HCT116 (cell line): ENCODE measurements around the gene ST3GAL2. TPM values are rescaled to one million over a fixed set of nuclear protein-coding genes. Genes with fewer than 3 reads are reported as not detected.

ENCODE experiments used
- ATAC-seq: fragments of 200-7000 bp; cut with Tn5 transposase; 2 replicates; pipeline ENCODE4 v1.9.1; 2020; ENCODE audit warnings: mild to moderate bottlenecking, moderate library complexity
- BruUV-seq: library from RNA; stranded (reverse); fragments of 400-500 nt; replicated peaks from 2 replicates; lab custom pipeline; 2021; lab: Mats Ljungman, UMichigan
- CTCF ChIA-PET: fragments of 300-600 bp; sonication (Branson Sonifier 250); formaldehyde crosslinking; loops from one replicate; lab custom pipeline; 2021; ENCODE audit warnings: antibody characterized with exemption; lab: Charles Lee
- POLR2A ChIA-PET: fragments of 300-600, 350-600 bp; sonication (Branson Sonifier 250); formaldehyde crosslinking; loops from one replicate; lab custom pipeline; 2021; ENCODE audit warnings: antibody characterized with exemption; lab: Charles Lee
- RAD21 ChIA-PET, 2 experiments: fragments of 300-600 bp; sonication (Branson Sonifier 250); formaldehyde crosslinking; loops; one replicate each; lab custom pipeline; 2023; ENCODE audit warnings: low total read pairs in 2 of 2; ENCODE audit not compliant: uncharacterized antibody in 2 of 2, unreplicated experiment in 2 of 2, low non-redundant PET in 1 of 2; lab: Charles Lee
- DNase-seq: peaks from one replicate; pipeline ENCODE4 v3.0.0-alpha.2; 2010; ENCODE audit warnings: low read depth, low spot score
- H2AFZ ChIP-seq: fragments of 200-600 bp; shearing (Covaris generic), sonication (generic); 2 replicates; pipeline ENCODE4 v1.6.1; 2017; ENCODE audit warnings: low read depth, mixed run types, mixed read lengths, antibody characterized with exemption, low read length; ENCODE audit not compliant: poor library complexity, severe bottlenecking
- H3K27ac ChIP-seq: 2 replicates; pipeline ENCODE4 v1.5.1; 2012; ENCODE audit warnings: low read depth, low read length
- H3K27me3 ChIP-seq: fragments of 200-600 bp; sonication (generic); 2 replicates; pipeline ENCODE4 v1.6.1; 2016; ENCODE audit warnings: mixed run types, low read length, mixed read lengths; ENCODE audit not compliant: insufficient read depth
- H3K36me3 ChIP-seq, 2 experiments: fragments of 200-500 bp in 1 of 2; fragments of 200-600 bp in 1 of 2; sonication (Bioruptor generic) in 1 of 2; sonication (generic) in 1 of 2; 2 replicates each; pipeline versions ENCODE4 v1.5.1 to v1.6.1; 2014 to 2016; ENCODE audit warnings: low read length in 2 of 2, inconsistent platforms in 1 of 2, mixed read lengths in 1 of 2, mixed run types in 1 of 2; ENCODE audit not compliant: insufficient read depth in 2 of 2, control insufficient read depth in 1 of 2
- H3K4me1 ChIP-seq, 2 experiments: fragments of 200-600 bp in 1 of 2; sonication (generic) in 1 of 2; 2 replicates each; pipeline versions ENCODE4 v1.5.1 to v1.6.1; 2012 to 2017; ENCODE audit warnings: low read length in 2 of 2, inconsistent platforms in 1 of 2, mild to moderate bottlenecking in 1 of 2, mixed read lengths in 1 of 2, mixed run types in 1 of 2, moderate library complexity in 1 of 2; ENCODE audit not compliant: insufficient read depth in 2 of 2, control insufficient read depth in 1 of 2
- H3K4me2 ChIP-seq: fragments of 200-600 bp; sonication (generic); 2 replicates; pipeline ENCODE4 v1.6.1; 2017; ENCODE audit warnings: mixed run types, low read length, mixed read lengths
- H3K4me3 ChIP-seq, 2 experiments: fragments of 200-600 bp in 1 of 2; sonication (generic) in 1 of 2; replicated peaks in 1 of 2; 2 replicates each; pipeline ENCODE4 v1.5.1; 2011 to 2016; ENCODE audit warnings: low read length in 2 of 2, control low read depth in 1 of 2, low read depth in 1 of 2, mild to moderate bottlenecking in 1 of 2, mixed read lengths in 1 of 2, mixed run types in 1 of 2
- H3K79me2 ChIP-seq: fragments of 200-600 bp; sonication (generic); 2 replicates; pipeline ENCODE4 v1.6.1; 2017; ENCODE audit warnings: mild to moderate bottlenecking, mixed run types, low read length, moderate library complexity, mixed read lengths; ENCODE audit not compliant: insufficient read depth
- H3K9ac ChIP-seq: fragments of 200-600 bp; sonication (generic); 2 replicates; pipeline ENCODE4 v1.6.1; 2016; ENCODE audit warnings: low read length, mixed read lengths
- H3K9me2 ChIP-seq: fragments of 200-600 bp; sonication (generic), shearing (Covaris generic); 2 replicates; pipeline ENCODE4 v1.6.1; 2017; ENCODE audit warnings: mixed run types, mild to moderate bottlenecking, moderate library complexity; ENCODE audit not compliant: insufficient read depth
- H3K9me3 ChIP-seq, 2 experiments: fragments of 200-500 bp in 1 of 2; fragments of 200-600 bp in 1 of 2; sonication (Bioruptor generic) in 1 of 2; sonication (generic) in 1 of 2; 2 replicates each; pipeline ENCODE4 v1.6.1; 2014 to 2017; ENCODE audit warnings: low read length in 2 of 2, mixed read lengths in 2 of 2, inconsistent platforms in 1 of 2, low read depth in 1 of 2, mild to moderate bottlenecking in 1 of 2, mixed run types in 1 of 2, moderate library complexity in 1 of 2; ENCODE audit not compliant: control insufficient read depth in 1 of 2, insufficient read depth in 1 of 2
- H4K20me1 ChIP-seq: fragments of 200-600 bp; sonication (generic), shearing (Covaris generic); 2 replicates; pipeline ENCODE4 v1.6.1; 2017; ENCODE audit warnings: mixed run types, mild to moderate bottlenecking, moderate library complexity; ENCODE audit not compliant: insufficient read depth
- EZH2 ChIP-seq: fragments of 200-600 bp; sonication (generic); IDR thresholded peaks from 2 replicates; pipeline ENCODE4 v1.6.1; 2017; ENCODE audit warnings: antibody characterized with exemption, mixed run types
- JUND ChIP-seq: IDR thresholded peaks from 2 replicates; pipeline ENCODE4 v1.6.1; 2012
- POLR2A ChIP-seq: IDR thresholded peaks from 2 replicates; pipeline ENCODE4 v1.7.0; 2011; ENCODE audit warnings: borderline replicate concordance; ENCODE audit not compliant: insufficient read depth, insufficient read length; ENCODE audit errors: extremely low read depth
- RAD21 ChIP-seq: IDR thresholded peaks from 2 replicates; pipeline ENCODE4 v1.6.1; 2012; ENCODE audit warnings: low read depth, mild to moderate bottlenecking
- SIN3A ChIP-seq: IDR thresholded peaks from 2 replicates; pipeline ENCODE4 v1.6.1; 2012; ENCODE audit warnings: low read depth
- TCF7L2 ChIP-seq: IDR thresholded peaks from 2 replicates; pipeline ENCODE4 v1.7.0; 2011; ENCODE audit warnings: borderline replicate concordance, inconsistent platforms; ENCODE audit not compliant: insufficient read depth, insufficient read length; ENCODE audit errors: extremely low read depth
- intact Hi-C: fragments of 100-400 bp; cut with micrococcal nuclease; formaldehyde crosslinking; loops from 2 replicates; pipeline ENCODE4 v1.10.0; 2022
- total RNA-seq: library from RNA; stranded (reverse); gene quantifications from one replicate; pipeline ENCODE4 v1.2.1, GENCODE V29; 2021; ENCODE audit not compliant: unreplicated experiment
- TF ChIP-seq, protein P1 (sequence below): IDR thresholded peaks from 2 replicates; pipeline ENCODE4 v1.6.1; 2012; ENCODE audit warnings: low read depth
- TF ChIP-seq, protein P2 (sequence below): IDR thresholded peaks from 2 replicates; pipeline ENCODE4 v1.6.1; 2011; ENCODE audit warnings: mild to moderate bottlenecking, low read length, moderate library complexity; ENCODE audit not compliant: insufficient replicate concordance; ENCODE audit errors: extremely low read depth

Gene ST3GAL2
- total RNA-seq, 1 experiment from 2014 or later = 9.5 TPM

DNA sequence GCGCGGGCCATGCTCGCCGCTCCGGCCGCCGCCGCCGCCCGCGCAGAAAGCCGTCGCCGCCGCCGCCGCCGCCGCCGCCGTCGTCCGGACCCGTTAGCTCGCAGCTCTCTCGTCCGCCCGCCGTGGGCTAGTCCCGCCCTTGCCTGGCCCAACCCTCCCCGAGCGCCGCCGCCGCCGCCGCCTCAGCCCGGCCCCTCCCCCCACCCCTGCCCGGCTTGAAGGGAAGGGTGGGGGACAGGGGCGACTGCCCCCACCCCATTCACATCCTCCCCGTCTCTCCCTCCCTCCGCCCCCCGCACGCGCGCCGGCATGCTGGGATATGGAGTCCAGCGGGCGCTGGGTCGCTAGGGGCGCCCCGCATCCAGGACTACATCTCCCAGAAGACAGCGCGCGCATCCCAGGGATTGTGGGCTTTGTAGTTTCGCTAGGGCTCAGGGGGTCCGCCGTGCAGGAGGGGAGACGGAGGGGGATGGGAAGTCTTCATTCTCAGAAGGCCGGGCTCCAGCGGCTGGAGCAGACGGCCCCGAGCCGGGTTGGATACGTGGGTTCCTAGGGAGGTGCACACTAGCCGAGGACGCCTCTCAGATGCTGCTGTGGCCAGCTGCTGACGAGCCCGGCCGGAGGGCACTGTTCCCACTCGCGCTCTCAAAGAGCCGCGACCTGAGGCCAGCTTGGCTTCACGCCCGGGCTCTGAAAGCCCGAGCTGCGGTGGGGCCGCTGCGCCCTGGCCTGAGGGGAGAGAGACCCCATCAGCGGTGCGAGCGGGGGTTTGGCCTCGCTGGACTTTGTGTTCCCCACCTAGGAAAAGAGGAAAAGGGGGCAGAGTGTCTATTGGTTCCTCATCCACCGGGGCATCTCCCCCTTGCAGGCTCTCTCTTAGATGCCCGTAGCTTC, at the start of gene ST3GAL2 (continued):
- no peak for TF ChIP-seq RAD21
- TF ChIP-seq, protein P1, sequence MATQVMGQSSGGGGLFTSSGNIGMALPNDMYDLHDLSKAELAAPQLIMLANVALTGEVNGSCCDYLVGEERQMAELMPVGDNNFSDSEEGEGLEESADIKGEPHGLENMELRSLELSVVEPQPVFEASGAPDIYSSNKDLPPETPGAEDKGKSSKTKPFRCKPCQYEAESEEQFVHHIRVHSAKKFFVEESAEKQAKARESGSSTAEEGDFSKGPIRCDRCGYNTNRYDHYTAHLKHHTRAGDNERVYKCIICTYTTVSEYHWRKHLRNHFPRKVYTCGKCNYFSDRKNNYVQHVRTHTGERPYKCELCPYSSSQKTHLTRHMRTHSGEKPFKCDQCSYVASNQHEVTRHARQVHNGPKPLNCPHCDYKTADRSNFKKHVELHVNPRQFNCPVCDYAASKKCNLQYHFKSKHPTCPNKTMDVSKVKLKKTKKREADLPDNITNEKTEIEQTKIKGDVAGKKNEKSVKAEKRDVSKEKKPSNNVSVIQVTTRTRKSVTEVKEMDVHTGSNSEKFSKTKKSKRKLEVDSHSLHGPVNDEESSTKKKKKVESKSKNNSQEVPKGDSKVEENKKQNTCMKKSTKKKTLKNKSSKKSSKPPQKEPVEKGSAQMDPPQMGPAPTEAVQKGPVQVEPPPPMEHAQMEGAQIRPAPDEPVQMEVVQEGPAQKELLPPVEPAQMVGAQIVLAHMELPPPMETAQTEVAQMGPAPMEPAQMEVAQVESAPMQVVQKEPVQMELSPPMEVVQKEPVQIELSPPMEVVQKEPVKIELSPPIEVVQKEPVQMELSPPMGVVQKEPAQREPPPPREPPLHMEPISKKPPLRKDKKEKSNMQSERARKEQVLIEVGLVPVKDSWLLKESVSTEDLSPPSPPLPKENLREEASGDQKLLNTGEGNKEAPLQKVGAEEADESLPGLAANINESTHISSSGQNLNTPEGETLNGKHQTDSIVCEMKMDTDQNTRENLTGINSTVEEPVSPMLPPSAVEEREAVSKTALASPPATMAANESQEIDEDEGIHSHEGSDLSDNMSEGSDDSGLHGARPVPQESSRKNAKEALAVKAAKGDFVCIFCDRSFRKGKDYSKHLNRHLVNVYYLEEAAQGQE = no peak
- TF ChIP-seq JUND = no peak
- no peak for TF ChIP-seq EZH2

- no peak overlapping the region for H3K4me3 ChIP-seq
Measured at GRCh38 chr16:70484867-70485266, 46.0 kb upstream of the ST3GAL2 start.

More at GRCh38 chr16:70484867-70485266, 46.0 kb upstream of the ST3GAL2 start:
- H2AFZ ChIP-seq = no peak overlapping the region
- H3K9me3 ChIP-seq = no peaks in the 10 kb centered on the region
- no peaks in the 10 kb centered on the region for H3K79me2 ChIP-seq
- RAD21 ChIA-PET = no interaction called here
- TF ChIP-seq TCF7L2 (no peak), EZH2 (no peak), POLR2A (no peak), SIN3A (no peak), RAD21 (no peak), JUND (no peak)
- TF ChIP-seq, protein P1 = no peak
- TF ChIP-seq, protein P2, sequence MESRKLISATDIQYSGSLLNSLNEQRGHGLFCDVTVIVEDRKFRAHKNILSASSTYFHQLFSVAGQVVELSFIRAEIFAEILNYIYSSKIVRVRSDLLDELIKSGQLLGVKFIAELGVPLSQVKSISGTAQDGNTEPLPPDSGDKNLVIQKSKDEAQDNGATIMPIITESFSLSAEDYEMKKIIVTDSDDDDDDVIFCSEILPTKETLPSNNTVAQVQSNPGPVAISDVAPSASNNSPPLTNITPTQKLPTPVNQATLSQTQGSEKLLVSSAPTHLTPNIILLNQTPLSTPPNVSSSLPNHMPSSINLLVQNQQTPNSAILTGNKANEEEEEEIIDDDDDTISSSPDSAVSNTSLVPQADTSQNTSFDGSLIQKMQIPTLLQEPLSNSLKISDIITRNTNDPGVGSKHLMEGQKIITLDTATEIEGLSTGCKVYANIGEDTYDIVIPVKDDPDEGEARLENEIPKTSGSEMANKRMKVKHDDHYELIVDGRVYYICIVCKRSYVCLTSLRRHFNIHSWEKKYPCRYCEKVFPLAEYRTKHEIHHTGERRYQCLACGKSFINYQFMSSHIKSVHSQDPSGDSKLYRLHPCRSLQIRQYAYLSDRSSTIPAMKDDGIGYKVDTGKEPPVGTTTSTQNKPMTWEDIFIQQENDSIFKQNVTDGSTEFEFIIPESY = no peak
- peaks cover 8 to 17% of the 10 kb centered on the region in 2 experiments for H3K4me1 ChIP-seq
- no peaks in the 10 kb centered on the region for H4K20me1 ChIP-seq
- POLR2A ChIA-PET = no interaction called here
- H3K9me2 ChIP-seq = no peaks in the 10 kb centered on the region
- CTCF ChIA-PET = no interaction called here
- peaks cover under 1 to 3% of the 10 kb centered on the region in 2 experiments; a peak in 1 of 4 replicates for H3K36me3 ChIP-seq
- no TSS peak for BruUV-seq
- no peak for ATAC-seq
- intact Hi-C loops = no loop called here
- no peaks in the 10 kb centered on the region for H3K27me3 ChIP-seq
- H3K9ac ChIP-seq = no peak overlapping the region
- H3K27ac ChIP-seq = no peak overlapping the region
- no peak for DNase-seq
- no peak overlapping the region for H3K4me2 ChIP-seq
